T-helper 1 cell treated with Interleukin-12 subunit alpha and Interleukin-12 subunit beta and Interleukin-4 antibody, amounts not matched to agents 30 ng/mL and 1 ng/mL, for 36 hours (primary cell): ENCODE results near the gene RBMY1D. TPM values are rescaled to one million over a fixed set of nuclear protein-coding genes. Genes with fewer than 3 reads are reported as not detected.
"Not testable (repeated sequence)": the region's sequence is repeated elsewhere in the genome, so short reads cannot be mapped to it uniquely, and the experiment has no call there.

ENCODE experiments used
- intact Hi-C: fragments of 100-400 bp; cut with micrococcal nuclease; formaldehyde crosslinking; loops from one replicate; pipeline ENCODE4 v1.15.1; 2024
- total RNA-seq: library from RNA; stranded (reverse); gene quantifications from 2 replicates; pipeline ENCODE4 v1.2.3, GENCODE V29; 2022

RBMY1D gene
- not detected in 2 replicates for total RNA-seq

DNA sequence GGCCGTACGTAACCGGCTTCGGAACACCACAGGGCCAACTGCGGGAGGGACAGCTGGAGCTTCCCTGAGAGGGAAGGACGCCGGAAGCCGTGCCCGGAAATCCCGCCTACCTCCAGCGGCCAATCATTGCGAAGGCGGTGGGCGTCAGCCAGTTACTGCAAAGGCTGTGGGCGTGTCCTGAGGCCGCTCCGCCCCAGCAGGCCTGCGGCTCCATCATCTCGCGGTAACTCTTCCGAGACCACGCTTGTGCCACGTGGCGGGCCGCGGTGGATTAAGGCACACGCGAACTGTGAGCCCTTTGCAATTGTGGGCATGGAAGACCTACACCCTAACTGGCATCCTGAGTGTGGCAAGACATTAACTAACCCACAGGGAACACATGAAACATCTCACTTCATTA is at the start of gene RBMY1D:
Gene RBMY1D, minus strand, starts transcription at position 101 of the 400 bp plus-strand sequence. CDS start 2,013 bp downstream, outside the sequence.
- intact Hi-C loops, result not testable (repeated sequence)

- intact Hi-C loops, result not testable (repeated sequence)
These were observed 23.6 kb upstream of the RBMY1D start, which contains the start of gene RBMY1E for GRCh38 chrY:21917932-21918331. Gene RBMY1E, minus strand, starts transcription at chrY:21918032. Its CDS starts 1,978 bp downstream, at chrY:21916054.

DNA sequence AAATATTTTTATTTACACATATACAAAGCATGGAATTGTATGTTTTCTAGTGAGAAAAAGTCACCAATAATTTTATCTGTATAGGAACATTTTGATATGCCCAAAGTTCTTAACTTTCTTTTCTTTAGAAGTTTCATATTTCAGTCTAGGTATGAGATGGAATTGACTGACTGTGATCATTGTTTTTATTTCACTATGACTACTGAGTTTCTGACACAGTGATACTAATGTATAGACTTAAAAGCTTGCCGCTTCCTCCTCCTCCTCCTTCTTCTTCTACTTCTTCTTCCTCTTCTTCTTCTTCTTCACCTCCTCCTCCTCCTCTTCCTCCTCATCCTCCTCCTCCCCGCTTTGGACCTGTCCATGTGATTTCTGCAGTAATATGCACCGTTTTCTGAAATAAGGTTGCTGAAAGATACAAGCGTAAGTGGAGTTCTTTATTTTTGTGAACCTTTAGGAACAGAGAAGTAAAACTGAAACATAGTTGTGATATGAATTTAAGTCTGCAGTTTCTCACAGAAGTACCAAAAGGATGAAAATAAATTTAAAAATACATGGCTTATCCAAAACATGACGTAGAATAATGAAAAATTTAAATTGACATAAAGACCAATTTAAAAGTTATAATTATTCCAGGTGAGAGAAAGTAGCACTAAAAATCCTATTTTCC is 24.8 kb downstream of the RBMY1D start:
- intact Hi-C loops, result not testable (repeated sequence)

DNA sequence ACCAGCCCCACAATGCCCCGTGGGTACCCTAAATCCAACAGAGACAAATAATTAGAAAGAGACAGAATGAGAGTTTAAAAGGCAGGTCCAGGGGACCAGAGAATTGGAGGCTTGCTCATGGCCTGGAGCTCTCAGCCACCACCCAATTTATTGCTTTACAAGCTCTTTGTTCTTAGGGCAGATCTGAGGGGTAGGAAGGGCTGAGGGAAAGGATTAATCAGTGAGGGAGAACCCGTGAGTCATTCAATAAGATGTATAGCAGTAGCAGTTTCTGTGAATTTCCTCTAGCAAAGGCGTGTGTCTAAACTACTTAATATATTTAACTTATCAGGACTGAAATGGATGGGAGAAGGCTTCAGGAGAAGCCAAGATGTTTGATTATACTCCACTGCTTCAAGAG is 48.8 kb downstream of the RBMY1D start:
- intact Hi-C loops, result no loop called here

GRCh38 chrY:21842090-21842489 is 52.2 kb downstream of the RBMY1D start:
- intact Hi-C loops, result no loop called here

DNA sequence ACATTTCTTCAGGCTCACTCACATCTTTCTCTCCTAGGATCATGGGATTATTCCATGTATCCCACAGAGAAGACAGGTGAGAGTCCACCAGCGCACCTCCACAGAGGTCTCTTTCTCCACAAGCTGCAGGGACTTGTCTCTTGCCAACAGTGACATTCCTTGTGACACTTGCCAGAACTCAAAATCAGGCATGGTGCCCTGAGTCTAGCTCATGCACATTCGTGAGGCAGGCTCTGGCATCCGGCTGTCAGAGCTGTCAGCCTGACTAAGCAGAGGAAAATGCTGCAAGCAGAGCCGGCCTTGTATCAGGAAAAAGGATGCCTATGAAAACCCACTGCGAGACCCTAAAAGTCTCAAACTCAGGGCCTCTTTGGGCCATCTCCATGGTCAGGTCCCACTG is 54.8 kb downstream of the RBMY1D start:
- intact Hi-C loops, result no loop called here

DNA sequence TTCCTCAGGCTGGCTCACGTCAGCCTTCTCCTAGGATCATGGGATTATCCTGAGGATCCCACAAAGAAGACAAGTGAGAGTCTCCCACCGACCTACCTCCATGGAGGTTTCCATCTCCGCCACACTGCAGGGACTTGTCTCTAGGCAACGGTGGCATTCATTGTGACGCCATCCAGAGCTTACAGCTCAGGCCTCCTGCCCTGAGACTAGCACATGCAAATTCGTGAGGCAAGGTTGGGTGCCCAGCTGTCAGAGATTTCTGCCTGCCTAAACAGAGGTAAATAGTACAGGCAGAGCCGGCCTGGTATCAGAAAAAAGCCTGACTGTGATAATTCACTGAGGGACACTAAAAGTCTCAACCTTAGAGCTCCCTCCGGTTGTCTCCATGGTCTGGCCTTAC is 58.0 kb downstream of the RBMY1D start:
- intact Hi-C loops, result no loop called here

DNA sequence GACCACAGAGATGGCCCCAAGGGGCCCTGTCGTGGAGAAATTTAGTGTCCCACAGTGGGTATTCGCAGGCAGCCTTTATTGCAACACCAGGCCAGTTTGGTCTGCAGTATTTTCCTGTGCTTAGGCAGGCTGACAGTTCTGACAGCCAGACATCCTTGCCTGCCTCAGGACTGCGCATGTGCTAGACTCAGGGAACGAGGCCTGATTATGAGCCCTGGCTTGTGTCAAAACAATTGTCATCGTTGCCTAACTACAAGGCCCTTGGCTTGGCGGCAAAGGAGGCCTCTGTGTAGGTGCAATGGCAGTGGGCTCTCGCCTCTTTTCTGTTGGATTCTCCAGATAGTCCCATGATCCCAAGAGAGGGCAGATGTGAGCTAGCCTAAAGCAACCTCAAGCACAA is 59.3 kb downstream of the RBMY1D start:
- intact Hi-C loops, result no loop called here

Other genes starting within 250 kb of the RBMY1D start
- gene RBMY1E, start 23.5 kb upstream of the RBMY1D start, total RNA-seq, result not detected in 2 replicates